ENCODE results near the gene AGO4. TPM values are rescaled to one million over a fixed set of nuclear protein-coding genes. Genes with fewer than 3 reads are reported as not detected.
A peak's percentile ranks its signal among the peaks of the same experiment; 100 is the strongest.
"Not testable (repeated sequence)": the region's sequence is repeated elsewhere in the genome, so short reads cannot be mapped to it uniquely, and the experiment has no call there.

The AGO4 gene
- total RNA-seq, 1 donor from 2014 or later, result 20.8 TPM

DNA sequence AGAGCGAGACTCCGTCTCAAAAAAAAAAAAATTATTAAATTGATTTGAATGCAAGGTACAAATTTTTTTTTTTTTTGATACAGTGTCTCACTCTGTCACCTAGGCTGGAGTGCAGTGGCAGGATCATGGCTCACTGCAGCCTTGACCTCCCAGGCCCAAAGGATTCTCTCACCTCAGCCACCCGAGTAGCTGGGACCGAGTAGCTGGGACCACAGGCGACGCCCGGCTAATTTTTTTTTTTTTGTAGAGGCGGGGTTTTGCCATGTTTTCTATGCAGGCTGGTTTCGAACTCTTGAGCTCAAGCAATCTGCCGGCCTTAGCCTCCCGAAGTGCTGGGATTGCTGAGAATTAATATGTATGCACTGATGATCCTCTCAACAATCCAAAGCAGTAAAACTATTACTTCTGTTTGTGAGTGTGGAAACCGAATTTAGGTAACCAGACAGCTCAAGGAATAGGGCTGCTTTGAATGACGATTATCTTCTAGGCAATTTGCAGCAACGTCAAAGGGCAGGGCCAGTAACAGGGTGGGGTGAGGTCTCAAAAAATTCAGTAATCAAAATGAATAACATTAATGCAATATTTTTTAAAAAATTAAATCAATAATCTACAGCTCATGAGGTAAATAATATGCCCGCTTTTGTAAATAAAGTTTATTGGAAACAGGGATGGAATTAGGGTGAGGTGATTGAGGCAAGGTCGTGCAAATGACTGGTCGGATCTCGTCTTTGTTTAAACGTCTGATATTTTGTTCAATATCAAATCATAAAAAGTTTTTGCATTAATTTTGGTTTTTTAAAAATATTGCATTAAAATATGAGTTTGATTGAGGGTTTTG lies 39.2 kb upstream of the AGO4 start:
- Mint-ChIP-seq H3K4me1 (ENCODE audit: low read depth, unreplicated experiment) (peaks cover 3% of the 10 kb centered on the region), H3K4me3 (ENCODE audit: unreplicated experiment) (peak overlapping the region; percentile 89), H3K27me3 (ENCODE audit: unreplicated experiment) (peaks cover 3% of the 10 kb centered on the region), H3K27ac (ENCODE audit: unreplicated experiment) (peak overlapping the region; percentile 65), H3K9me3 (ENCODE audit: unreplicated experiment) (peaks cover 1% of the 10 kb centered on the region), H3K36me3 (ENCODE audit: unreplicated experiment) (no peaks in the 10 kb centered on the region)
- TF ChIP-seq, protein P1, sequence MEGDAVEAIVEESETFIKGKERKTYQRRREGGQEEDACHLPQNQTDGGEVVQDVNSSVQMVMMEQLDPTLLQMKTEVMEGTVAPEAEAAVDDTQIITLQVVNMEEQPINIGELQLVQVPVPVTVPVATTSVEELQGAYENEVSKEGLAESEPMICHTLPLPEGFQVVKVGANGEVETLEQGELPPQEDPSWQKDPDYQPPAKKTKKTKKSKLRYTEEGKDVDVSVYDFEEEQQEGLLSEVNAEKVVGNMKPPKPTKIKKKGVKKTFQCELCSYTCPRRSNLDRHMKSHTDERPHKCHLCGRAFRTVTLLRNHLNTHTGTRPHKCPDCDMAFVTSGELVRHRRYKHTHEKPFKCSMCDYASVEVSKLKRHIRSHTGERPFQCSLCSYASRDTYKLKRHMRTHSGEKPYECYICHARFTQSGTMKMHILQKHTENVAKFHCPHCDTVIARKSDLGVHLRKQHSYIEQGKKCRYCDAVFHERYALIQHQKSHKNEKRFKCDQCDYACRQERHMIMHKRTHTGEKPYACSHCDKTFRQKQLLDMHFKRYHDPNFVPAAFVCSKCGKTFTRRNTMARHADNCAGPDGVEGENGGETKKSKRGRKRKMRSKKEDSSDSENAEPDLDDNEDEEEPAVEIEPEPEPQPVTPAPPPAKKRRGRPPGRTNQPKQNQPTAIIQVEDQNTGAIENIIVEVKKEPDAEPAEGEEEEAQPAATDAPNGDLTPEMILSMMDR (IDR thresholded peaks at IDR 0.05; ENCODE audit: partially characterized antibody, unreplicated experiment), result no peak
- DNase-seq, result no peak

- Mint-ChIP-seq H3K36me3 (ENCODE audit: unreplicated experiment) (no peaks in the 10 kb centered on the region), H3K27me3 (ENCODE audit: unreplicated experiment) (peaks cover 3% of the 10 kb centered on the region), H3K4me1 (ENCODE audit: low read depth, unreplicated experiment) (peaks cover 3% of the 10 kb centered on the region), H3K27ac (ENCODE audit: unreplicated experiment) (peak overlapping the region; percentile 65), H3K4me3 (ENCODE audit: unreplicated experiment) (peak overlapping the region; percentile 89), H3K9me3 (ENCODE audit: unreplicated experiment) (peaks cover 1% of the 10 kb centered on the region)
- DNase-seq, result peak; percentile 95
- TF ChIP-seq, protein P1 (IDR thresholded peaks at IDR 0.05; ENCODE audit: partially characterized antibody, unreplicated experiment), result no peak
Observed at GRCh38 chr1:35769188-35769758, 38.5 kb upstream of the AGO4 start.

GRCh38 chr1:35773711-35774110 lies 34.1 kb upstream of the AGO4 start:
- Mint-ChIP-seq H3K36me3 (ENCODE audit: unreplicated experiment) (no peaks in the 10 kb centered on the region), H3K27ac (ENCODE audit: unreplicated experiment) (no peak overlapping the region)

GRCh38 chr1:35776172-35776571 lies 31.6 kb upstream of the AGO4 start:
- not testable (repeated sequence) for H3K27me3 Mint-ChIP-seq (ENCODE audit: unreplicated experiment); H3K4me3 Mint-ChIP-seq (ENCODE audit: unreplicated experiment); DNase-seq; H3K36me3 Mint-ChIP-seq (ENCODE audit: unreplicated experiment); H3K9me3 Mint-ChIP-seq (ENCODE audit: unreplicated experiment); H3K27ac Mint-ChIP-seq (ENCODE audit: unreplicated experiment); H3K4me1 Mint-ChIP-seq (ENCODE audit: low read depth, unreplicated experiment)

More at GRCh38 chr1:35773711-35774110, 34.1 kb upstream of the AGO4 start:
- TF ChIP-seq, protein P1 (IDR thresholded peaks at IDR 0.05; ENCODE audit: partially characterized antibody, unreplicated experiment), result no peak
- peaks cover 3% of the 10 kb centered on the region for H3K27me3 Mint-ChIP-seq (ENCODE audit: unreplicated experiment)
- no peak overlapping the region for H3K4me3 Mint-ChIP-seq (ENCODE audit: unreplicated experiment)
- H3K4me1 Mint-ChIP-seq (ENCODE audit: low read depth, unreplicated experiment), result no peaks in the 10 kb centered on the region
- no peak for DNase-seq
- H3K9me3 Mint-ChIP-seq (ENCODE audit: unreplicated experiment), result peaks cover 1% of the 10 kb centered on the region

DNA sequence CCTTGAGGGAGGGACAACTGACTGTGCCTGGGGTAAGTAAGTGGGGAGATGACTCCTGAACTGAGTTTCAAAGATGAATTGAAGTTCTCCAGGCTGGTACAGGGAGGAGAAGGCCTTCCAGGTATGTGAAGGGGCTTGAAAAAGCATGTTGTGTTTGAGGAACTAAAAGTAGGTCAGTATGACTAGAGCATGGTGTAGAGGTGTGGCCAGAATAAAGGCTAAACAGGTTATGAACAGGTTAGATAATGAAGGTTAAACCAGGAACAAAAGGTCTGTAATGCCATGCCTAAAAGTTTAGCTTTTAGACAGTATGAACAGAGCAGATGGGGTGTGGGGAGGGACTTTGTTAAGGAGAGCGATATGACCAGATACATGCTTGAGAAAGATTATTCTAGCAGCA lies 30.7 kb upstream of the AGO4 start:
- no peaks in the 10 kb centered on the region for H3K4me1 Mint-ChIP-seq (ENCODE audit: low read depth, unreplicated experiment)
- no peaks in the 10 kb centered on the region for H3K36me3 Mint-ChIP-seq (ENCODE audit: unreplicated experiment)
- no peak for DNase-seq
- TF ChIP-seq, protein P1 (IDR thresholded peaks at IDR 0.05; ENCODE audit: partially characterized antibody, unreplicated experiment), result no peak
- H3K4me3 Mint-ChIP-seq (ENCODE audit: unreplicated experiment), result no peak overlapping the region
- peaks cover 2% of the 10 kb centered on the region for H3K27me3 Mint-ChIP-seq (ENCODE audit: unreplicated experiment)
- no peak overlapping the region for H3K27ac Mint-ChIP-seq (ENCODE audit: unreplicated experiment)
- H3K9me3 Mint-ChIP-seq (ENCODE audit: unreplicated experiment), result no peaks in the 10 kb centered on the region
